C4-2B (cell line): ENCODE results near the gene MTUS2.

Source experiments
- H3K27ac ChIP-seq: fragments of 450-650 bp; 2 replicates; pipeline ENCODE4 v1.5.1; 2017
- ZFX ChIP-seq: fragments of 450-650 bp; IDR thresholded peaks from 2 replicates; pipeline ENCODE4 v1.6.1; 2017
- TF ChIP-seq, protein P1 (sequence below): fragments of 450-650 bp; conservative IDR thresholded peaks from 2 replicates; pipeline ENCODE4 v1.5.1; 2017; ENCODE audit warnings: mild to moderate bottlenecking

The MTUS2 gene

DNA sequence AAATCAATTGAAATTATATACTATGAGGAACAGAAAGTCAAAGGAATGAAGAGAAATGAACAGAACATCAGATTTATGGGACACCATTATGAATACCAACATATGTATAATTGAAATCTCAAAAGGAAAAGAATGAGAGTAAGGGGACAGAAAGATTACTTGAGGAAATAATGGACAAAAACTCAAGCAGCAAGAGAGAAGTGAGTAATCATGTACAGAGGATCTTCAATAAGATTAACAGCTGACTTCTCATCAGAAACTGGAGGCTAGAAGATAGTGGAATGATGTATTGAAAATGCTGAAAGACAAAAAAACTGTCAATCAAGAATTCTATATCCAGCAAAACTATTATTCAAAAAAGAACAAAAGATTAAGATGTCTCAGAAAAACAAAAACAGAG lies 10.4 kb downstream of the MTUS2 start:
- TF ChIP-seq ZFX: no peak
- TF ChIP-seq, protein P1, sequence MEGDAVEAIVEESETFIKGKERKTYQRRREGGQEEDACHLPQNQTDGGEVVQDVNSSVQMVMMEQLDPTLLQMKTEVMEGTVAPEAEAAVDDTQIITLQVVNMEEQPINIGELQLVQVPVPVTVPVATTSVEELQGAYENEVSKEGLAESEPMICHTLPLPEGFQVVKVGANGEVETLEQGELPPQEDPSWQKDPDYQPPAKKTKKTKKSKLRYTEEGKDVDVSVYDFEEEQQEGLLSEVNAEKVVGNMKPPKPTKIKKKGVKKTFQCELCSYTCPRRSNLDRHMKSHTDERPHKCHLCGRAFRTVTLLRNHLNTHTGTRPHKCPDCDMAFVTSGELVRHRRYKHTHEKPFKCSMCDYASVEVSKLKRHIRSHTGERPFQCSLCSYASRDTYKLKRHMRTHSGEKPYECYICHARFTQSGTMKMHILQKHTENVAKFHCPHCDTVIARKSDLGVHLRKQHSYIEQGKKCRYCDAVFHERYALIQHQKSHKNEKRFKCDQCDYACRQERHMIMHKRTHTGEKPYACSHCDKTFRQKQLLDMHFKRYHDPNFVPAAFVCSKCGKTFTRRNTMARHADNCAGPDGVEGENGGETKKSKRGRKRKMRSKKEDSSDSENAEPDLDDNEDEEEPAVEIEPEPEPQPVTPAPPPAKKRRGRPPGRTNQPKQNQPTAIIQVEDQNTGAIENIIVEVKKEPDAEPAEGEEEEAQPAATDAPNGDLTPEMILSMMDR: no peak
- H3K27ac ChIP-seq: no peak overlapping the region

DNA sequence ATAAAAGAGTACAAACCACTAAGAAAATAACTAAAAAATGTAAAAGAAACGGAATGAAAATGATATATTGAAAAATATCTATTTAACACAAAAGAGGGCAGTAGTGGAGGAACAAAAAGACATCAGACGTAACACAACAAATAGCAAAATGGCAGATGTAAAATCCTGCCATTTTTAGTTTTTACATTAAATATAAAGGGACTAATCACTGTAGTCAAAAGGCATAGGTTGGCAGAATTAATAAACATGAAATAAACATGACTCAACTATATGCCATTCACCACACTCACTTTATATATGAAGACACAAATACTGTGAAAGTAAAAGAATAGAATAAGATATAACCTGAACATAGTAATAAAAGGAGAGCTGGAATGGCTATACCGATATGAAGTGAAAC lies 11.0 kb downstream of the MTUS2 start:
- H3K27ac ChIP-seq: no peak overlapping the region
- TF ChIP-seq ZFX: no peak
- TF ChIP-seq, protein P1: no peak

DNA sequence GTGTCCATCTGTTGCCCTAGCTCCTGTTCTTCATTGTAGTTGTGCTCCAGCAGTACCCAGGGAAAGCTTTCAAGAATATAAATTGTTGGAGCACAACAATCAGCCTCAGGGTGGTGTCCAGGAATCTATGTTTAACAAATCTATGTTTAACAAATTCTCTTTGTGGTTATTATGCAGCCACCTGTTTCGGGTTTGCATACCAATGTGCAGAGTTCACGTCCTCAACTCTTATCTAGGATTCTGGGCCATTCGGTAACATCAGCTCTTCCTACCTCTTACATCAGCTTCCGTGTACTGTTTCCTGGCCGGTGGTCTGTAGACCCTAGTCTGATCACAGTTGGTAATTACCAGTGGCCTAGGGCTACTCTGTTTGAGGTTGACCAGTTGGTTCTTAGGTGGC lies 17.0 kb downstream of the MTUS2 start:
- no peak for TF ChIP-seq ZFX
- TF ChIP-seq, protein P1: no peak
- H3K27ac ChIP-seq: no peak overlapping the region

DNA sequence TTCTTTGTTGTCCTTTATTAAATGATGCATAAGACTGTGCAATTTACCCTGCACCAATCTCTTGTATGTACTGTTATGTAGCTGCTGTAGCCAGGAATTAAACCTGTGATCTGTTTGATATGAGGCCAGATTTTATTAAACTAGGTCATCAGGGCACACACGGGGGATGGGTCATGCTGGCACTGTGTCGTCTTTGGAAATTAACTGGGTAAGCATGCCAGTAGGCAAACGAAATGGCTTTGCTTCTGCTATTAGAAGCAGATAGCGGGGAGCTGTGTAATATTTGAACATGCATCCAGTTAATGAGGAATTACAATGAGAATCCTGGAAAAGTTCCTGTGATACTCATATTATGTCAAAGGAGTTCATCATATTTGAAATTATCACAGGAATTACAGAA lies 23.5 kb downstream of the MTUS2 start:
- TF ChIP-seq, protein P1: no peak
- TF ChIP-seq ZFX: no peak
- no peak overlapping the region for H3K27ac ChIP-seq

DNA sequence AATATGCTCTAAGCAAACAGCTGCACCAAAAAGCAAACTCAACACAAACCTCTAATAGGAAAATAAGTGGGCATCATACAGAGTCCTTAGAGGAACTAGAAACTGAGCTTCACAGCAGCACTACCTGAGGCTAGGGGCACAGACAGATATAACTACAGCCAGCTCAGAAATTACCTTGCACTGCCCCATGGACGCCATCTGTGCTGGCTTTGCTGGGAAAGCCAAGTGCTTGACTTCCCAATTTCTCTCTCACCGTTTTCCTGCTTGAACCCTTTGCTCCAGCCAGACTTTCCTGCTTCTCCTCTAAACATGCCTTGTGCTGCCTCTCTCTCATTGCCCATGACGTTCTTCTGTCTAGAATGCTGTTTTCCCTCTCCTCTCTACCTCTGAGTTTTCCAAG lies 29.3 kb downstream of the MTUS2 start:
- TF ChIP-seq ZFX: no peak
- TF ChIP-seq, protein P1: no peak

DNA sequence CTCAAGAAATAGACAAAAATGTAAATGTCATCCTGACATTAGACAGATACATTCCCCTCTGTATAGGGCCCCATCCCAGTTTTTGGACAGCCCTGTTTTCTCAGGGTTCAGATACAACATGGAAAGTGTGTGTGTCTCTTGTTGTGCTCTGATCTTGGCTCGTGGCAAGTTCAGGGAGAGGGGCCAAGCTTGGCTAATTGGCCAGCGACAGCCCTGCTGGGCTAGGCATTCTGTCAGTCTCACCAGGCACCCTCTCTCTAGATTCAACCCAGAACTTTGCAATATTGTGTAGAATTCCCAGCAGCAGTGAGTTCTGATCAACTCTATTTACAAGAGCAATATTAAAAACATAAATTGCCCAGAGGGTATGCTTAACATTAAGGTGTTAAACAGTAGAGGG lies 30.1 kb downstream of the MTUS2 start:
- H3K27ac ChIP-seq: no peak overlapping the region
- no peak for TF ChIP-seq ZFX
- TF ChIP-seq, protein P1: no peak

More for the DNA sequence above, 29.3 kb downstream of the MTUS2 start:
- H3K27ac ChIP-seq: no peak overlapping the region

DNA sequence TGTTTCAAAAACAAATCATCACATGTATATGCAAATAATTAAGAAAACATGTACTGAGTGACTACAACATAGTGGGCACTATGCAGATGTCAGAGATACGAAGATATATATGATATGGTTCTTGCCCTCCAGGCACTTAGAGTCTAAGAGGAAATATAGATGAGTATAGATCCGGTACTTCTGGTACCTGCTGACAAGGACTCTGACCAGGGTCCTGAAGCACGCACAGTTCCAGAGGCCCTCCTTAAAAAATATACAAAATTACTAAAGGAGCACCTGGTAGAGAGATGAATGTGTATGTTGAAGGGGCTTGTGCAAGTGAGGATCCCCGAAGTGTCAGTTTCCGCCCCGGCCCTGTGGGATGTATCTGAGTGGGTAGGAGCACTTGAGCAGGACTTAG lies 31.3 kb downstream of the MTUS2 start:
- no peak for TF ChIP-seq ZFX
- TF ChIP-seq, protein P1: no peak
- no peak overlapping the region for H3K27ac ChIP-seq
